Suprapubic skin (tissue), 4 donors: Measurements from ENCODE around the gene SLC25A24. TPM values are rescaled to one million over a fixed set of nuclear protein-coding genes. Genes with fewer than 3 reads are reported as not detected.

Experiments
- DNase-seq, 2 donors: peaks; one replicate each; pipeline ENCODE4 v3.0.0-alpha.2; 2019; ENCODE audit warnings: low spot score in 2 of 2
- H3K27ac ChIP-seq: fragments of 200-600 bp; sonication (generic); one replicate; pipeline ENCODE4 v1.5.1; 2019
- H3K27me3 ChIP-seq: fragments of 200-600 bp; sonication (generic); one replicate; pipeline ENCODE4 v1.5.1; 2019
- H3K36me3 ChIP-seq: fragments of 200-600 bp; sonication (generic); one replicate; pipeline ENCODE4 v1.5.1; 2019
- H3K4me1 ChIP-seq: fragments of 200-600 bp; sonication (generic); one replicate; pipeline ENCODE4 v1.5.1; 2019
- H3K4me3 ChIP-seq: fragments of 200-600 bp; sonication (generic); one replicate; pipeline ENCODE4 v1.5.1; 2019; ENCODE audit warnings: mild to moderate bottlenecking
- H3K9me3 ChIP-seq: fragments of 200-600 bp; sonication (generic); one replicate; pipeline ENCODE4 v1.5.1; 2019
- EP300 ChIP-seq: sonication (generic); formaldehyde crosslinking; IDR thresholded peaks from one replicate; pipeline ENCODE4 v1.6.1; 2017; ENCODE audit warnings: antibody characterized with exemption
- POLR2A ChIP-seq, 2 donors: fragments of 450-650 bp; IDR thresholded peaks; one replicate each; pipeline ENCODE4 v1.6.1; 2017; ENCODE audit warnings: antibody characterized with exemption in 2 of 2, mild to moderate bottlenecking in 2 of 2, moderate library complexity in 2 of 2
- POLR2AphosphoS5 ChIP-seq, 3 donors: sonication (generic); formaldehyde crosslinking; IDR thresholded peaks; one replicate each; pipeline ENCODE4 v1.6.1; 2017; ENCODE audit warnings: antibody characterized with exemption in 3 of 3
- WGBS: methylation state at CpG from one replicate; pipeline ENCODE4 v1.1.5; 2018; 5-methylcytosine and 5-hydroxymethylcytosine counted together
- total RNA-seq, 4 donors: library from RNA; depleted of rRNA; stranded (reverse); fragments of >200 nt; gene quantifications; one replicate each; pipeline ENCODE4 v1.1.0, GENCODE V29; 2016
- TF ChIP-seq, protein P1 (sequence below), 2 donors: fragments of 200-600 bp in 1 of 2; fragments of 450-650 bp in 1 of 2; sonication (generic) in 1 of 2; IDR thresholded peaks; one replicate each; pipeline ENCODE4 v1.5.1; 2016 to 2019; ENCODE audit warnings: antibody characterized with exemption in 2 of 2, mild to moderate bottlenecking in 1 of 2, moderate library complexity in 1 of 2

Gene SLC25A24
- total RNA-seq, 4 donors from 2014 or later, result 13.6 to 17.7 (median 16.2) TPM

DNA sequence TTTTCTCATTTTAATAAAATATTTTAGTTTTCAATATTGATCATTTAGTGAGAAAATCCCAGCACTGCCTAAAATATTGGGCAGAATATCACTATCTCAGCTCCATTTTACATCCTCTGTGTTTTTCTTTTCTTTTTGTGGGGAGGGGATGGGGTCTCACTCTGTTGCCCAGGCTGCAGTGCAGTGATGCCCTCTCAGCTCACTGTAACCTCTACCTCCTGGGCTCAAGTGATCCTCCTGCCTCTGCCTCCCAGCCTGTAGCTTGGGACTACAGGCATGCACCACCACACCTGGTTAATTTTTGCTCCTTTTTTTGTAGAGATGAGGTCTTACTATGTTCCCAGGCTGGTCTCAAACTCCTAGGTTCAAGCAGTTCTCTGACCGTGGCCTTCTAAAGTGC, 76.1 kb downstream of the SLC25A24 start:
- Histone ChIP-seq H3K36me3 (no peaks in the 10 kb centered on the region), H3K9me3 (no peaks in the 10 kb centered on the region), H3K27ac (no peak overlapping the region), H3K4me1 (no peaks in the 10 kb centered on the region), H3K27me3 (no peaks in the 10 kb centered on the region), H3K4me3 (no peak overlapping the region)
- no peak for DNase-seq
- TF ChIP-seq, protein P1, sequence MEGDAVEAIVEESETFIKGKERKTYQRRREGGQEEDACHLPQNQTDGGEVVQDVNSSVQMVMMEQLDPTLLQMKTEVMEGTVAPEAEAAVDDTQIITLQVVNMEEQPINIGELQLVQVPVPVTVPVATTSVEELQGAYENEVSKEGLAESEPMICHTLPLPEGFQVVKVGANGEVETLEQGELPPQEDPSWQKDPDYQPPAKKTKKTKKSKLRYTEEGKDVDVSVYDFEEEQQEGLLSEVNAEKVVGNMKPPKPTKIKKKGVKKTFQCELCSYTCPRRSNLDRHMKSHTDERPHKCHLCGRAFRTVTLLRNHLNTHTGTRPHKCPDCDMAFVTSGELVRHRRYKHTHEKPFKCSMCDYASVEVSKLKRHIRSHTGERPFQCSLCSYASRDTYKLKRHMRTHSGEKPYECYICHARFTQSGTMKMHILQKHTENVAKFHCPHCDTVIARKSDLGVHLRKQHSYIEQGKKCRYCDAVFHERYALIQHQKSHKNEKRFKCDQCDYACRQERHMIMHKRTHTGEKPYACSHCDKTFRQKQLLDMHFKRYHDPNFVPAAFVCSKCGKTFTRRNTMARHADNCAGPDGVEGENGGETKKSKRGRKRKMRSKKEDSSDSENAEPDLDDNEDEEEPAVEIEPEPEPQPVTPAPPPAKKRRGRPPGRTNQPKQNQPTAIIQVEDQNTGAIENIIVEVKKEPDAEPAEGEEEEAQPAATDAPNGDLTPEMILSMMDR (IDR thresholded peaks at IDR 0.05), result no peak
- TF ChIP-seq EP300 (no peak), POLR2A (IDR thresholded peaks at IDR 0.05) (no peak), POLR2AphosphoS5 (IDR thresholded peaks at IDR 0.05) (no peak)
- WGBS, result 100% methylated on average over 1 of the region's 1 CpG

DNA sequence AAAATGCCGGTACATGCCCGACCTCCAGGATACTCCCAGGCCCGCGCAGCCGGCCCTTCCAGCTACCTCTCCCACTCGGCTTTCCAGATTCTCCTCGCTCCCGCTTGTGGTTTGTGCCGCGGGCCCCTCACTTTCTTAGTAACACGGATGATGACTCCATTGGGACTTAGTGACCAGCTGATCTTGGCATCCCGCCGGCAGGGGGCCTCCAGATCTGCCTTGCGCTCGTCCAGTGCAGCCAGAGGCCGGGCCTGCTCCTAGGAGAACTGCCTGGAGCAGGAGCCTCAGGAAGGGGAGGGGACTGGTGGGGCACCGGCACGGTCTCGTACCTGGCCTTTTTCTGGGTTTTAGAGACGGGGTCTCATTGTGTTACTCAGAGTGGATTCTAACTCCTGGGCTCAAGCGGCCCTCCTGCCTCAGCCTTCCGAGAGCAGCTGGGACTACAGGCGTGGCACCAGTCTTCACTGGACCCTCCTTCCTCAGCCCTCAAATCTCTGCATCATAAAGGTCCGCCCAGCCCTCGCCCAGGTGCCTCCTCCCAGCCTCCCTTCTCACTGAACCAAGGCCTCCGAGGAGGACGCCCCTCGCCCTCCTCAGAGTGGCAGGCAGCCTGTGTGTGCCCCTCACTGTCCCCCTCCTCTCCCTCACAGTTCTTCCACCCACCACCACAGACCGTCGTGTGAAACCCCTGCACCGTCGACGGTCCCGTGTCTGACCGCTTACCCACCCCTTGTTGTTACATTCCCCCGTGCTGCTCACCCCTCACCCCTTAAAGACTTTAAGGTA, 78.6 kb downstream of the SLC25A24 start:
- H3K36me3 ChIP-seq, result no peaks in the 10 kb centered on the region
- no peak overlapping the region for H3K27ac ChIP-seq
- DNase-seq, result no peak
- peaks cover 12% of the 10 kb centered on the region for H3K4me1 ChIP-seq
- H3K9me3 ChIP-seq, result no peaks in the 10 kb centered on the region
- TF ChIP-seq POLR2A (IDR thresholded peaks at IDR 0.05) (no peak), EP300 (no peak), POLR2AphosphoS5 (IDR thresholded peaks at IDR 0.05) (no peak)
- TF ChIP-seq, protein P1 (IDR thresholded peaks at IDR 0.05), result no peak
- H3K27me3 ChIP-seq, result no peaks in the 10 kb centered on the region
- H3K4me3 ChIP-seq, result no peak overlapping the region
- WGBS, result 85% methylated on average over 36 of the region's 36 CpGs

DNA sequence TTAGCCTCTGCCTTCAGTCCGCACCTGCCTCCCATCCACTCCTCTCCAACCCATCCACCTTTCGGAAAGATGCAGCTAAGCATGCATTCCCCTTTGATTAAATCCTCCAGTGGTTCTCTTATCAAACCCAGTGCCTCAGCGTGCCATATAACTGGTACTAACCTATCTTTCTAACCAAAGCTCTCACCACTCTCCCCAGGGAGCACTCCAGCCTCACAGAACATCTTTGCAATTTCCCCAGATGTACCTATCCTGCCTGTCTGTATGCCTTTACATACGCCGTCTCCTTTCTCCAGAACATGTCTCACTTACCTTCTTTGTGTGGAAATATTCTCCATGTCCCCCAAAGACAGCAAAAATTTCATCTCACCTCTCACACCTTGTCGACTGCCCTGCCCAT, 80.0 kb downstream of the SLC25A24 start:
- no peak for DNase-seq
- TF ChIP-seq, protein P1 (IDR thresholded peaks at IDR 0.05), result no peak
- TF ChIP-seq EP300, result no peak
- TF ChIP-seq POLR2A (IDR thresholded peaks at IDR 0.05), result no peak
- TF ChIP-seq POLR2AphosphoS5 (IDR thresholded peaks at IDR 0.05), result no peak
- no peak overlapping the region for H3K4me3 ChIP-seq
- no peak overlapping the region for H3K27ac ChIP-seq
- no peaks in the 10 kb centered on the region for H3K27me3 ChIP-seq
- no peaks in the 10 kb centered on the region for H3K36me3 ChIP-seq
- no peaks in the 10 kb centered on the region for H3K9me3 ChIP-seq
- H3K4me1 ChIP-seq, result peaks cover 12% of the 10 kb centered on the region
- 96% methylated on average over 6 of the region's 6 CpGs for WGBS

DNA sequence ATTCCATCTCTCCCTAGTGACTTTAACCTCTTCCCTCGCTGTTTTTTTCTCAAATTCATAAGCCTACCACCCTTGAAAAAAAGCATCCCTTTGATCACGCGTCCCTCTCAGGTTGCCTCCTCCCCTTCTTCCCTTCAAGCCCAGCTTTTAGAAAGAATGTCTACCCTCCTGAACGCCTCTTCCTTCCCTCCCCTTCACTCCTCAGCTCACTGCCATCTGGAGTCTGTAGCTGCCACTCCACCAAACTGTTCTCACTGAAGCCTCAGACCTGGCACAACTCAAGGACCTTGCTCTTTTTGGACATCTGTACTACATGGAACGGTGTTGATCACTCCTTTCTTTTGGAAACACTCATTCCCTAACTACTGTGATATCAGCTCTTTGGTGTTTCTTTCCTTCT, 80.6 kb downstream of the SLC25A24 start:
- H3K27me3 ChIP-seq, result no peaks in the 10 kb centered on the region
- H3K9me3 ChIP-seq, result no peaks in the 10 kb centered on the region
- H3K4me3 ChIP-seq, result no peak overlapping the region
- DNase-seq, result no peak
- no peak overlapping the region for H3K27ac ChIP-seq
- TF ChIP-seq POLR2A (IDR thresholded peaks at IDR 0.05) (no peak), POLR2AphosphoS5 (IDR thresholded peaks at IDR 0.05) (no peak), EP300 (no peak)
- TF ChIP-seq, protein P1 (IDR thresholded peaks at IDR 0.05), result no peak
- 56% methylated on average over 5 of the region's 5 CpGs for WGBS
- H3K4me1 ChIP-seq, result peaks cover 12% of the 10 kb centered on the region
- H3K36me3 ChIP-seq, result no peaks in the 10 kb centered on the region

DNA sequence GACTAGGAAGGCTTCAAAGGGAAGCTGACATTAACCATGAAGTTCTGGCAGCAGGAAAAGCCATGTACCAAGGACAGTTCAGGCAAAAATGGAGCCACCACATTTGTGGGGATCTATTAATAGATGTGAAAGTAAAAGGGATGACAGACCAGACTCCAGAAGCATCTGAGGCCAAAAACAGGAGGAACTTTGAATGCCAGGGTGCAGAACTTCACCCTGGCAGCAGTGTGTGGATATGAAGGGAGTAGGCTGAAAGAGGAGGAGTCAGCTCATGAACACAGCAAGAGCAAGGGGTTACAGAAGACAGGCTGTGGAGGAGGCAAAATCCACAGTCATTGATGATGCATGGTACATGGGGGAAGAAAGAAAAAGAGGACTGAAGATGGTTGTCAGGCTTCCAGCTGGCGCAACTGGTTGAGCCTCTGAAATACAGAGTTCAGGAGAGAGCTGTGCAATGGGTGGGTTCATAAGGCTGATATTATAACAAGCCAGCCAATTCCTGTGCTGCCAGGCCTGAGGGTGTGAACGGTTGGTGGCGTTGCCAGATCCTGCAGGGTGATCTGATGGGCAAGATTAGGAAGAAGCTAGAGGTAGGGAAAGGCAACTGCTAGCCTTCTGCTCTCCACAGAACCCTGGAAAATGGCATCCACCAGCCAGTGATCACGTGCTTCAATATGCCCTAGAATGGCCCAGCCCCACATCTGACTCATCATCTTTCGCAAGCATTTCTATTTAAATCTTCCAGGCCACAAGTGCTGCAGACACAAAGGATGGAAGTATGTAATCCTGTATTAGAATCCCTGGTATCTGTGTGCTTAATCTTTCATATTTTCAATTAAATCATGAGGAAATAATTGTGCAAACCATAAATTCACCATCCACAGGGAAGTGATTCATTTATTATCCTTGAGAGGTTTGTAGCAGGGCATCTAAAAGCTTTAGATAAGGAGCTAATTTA, 81.9 kb downstream of the SLC25A24 start:
- H3K9me3 ChIP-seq, result no peaks in the 10 kb centered on the region
- 48% methylated on average over 5 of the region's 5 CpGs for WGBS
- H3K27ac ChIP-seq, result no peak overlapping the region
- DNase-seq, result peak in 1 of 2 donors; percentile 74
- H3K4me3 ChIP-seq, result no peak overlapping the region
- no peaks in the 10 kb centered on the region for H3K36me3 ChIP-seq
- peaks cover 19% of the 10 kb centered on the region for H3K4me1 ChIP-seq
- H3K27me3 ChIP-seq, result no peaks in the 10 kb centered on the region
- TF ChIP-seq, protein P1 (IDR thresholded peaks at IDR 0.05), result no peak
- no peak for TF ChIP-seq POLR2A (IDR thresholded peaks at IDR 0.05)
- no peak for TF ChIP-seq POLR2AphosphoS5 (IDR thresholded peaks at IDR 0.05)
- TF ChIP-seq EP300, result no peak
